IPS-11a (cell line): ENCODE data around the gene C1GALT1C1.

Source experiments
- H3K4me3 ChIP-seq: one replicate; pipeline ENCODE4 v1.5.1; 2013; ENCODE audit warnings: low read depth, low read length, control low read depth

Gene C1GALT1C1

DNA sequence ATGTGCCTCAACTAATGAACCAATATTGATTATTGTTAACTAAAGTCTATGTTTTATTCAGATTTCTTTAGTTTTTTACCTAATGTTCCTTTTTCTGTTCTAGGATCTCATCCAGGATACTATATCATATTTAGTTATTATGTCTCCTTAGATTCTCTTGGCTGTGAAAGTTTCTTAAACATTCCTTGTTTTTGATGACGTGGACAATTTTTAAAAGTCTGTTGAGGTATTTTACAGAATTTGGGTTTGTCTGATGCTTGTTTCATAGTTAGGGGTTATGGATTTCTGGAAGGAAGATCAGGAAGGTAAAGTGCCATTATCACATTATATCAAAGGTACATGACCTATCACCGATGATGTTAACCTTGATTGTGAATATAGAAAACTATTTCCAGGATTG lies 44.2 kb downstream of the C1GALT1C1 start:
- H3K4me3 ChIP-seq, result no peak overlapping the region
